NT2/D1 (cell line): ENCODE measurements around the gene WDR70.

Experiments
- DNase-seq: peaks from one replicate; pipeline ENCODE4 v3.0.0-alpha.2; 2011; ENCODE audit warnings: low read depth, low spot score
- H3K27me3 ChIP-seq: 2 replicates; pipeline ENCODE4 v1.6.0; 2011; ENCODE audit warnings: mild to moderate bottlenecking; ENCODE audit not compliant: insufficient read length, insufficient read depth
- H3K36me3 ChIP-seq: 2 replicates; pipeline ENCODE4 v1.6.1; 2011; ENCODE audit warnings: mild to moderate bottlenecking, low read length, mixed read lengths; ENCODE audit not compliant: insufficient read depth, insufficient read length
- H3K4me1 ChIP-seq: 2 replicates; pipeline ENCODE4 v1.5.1; 2011; ENCODE audit not compliant: insufficient read depth, insufficient read length
- H3K4me3 ChIP-seq: 2 replicates; pipeline ENCODE4 v1.5.1; 2011; ENCODE audit warnings: low read depth; ENCODE audit not compliant: insufficient read length
- H3K9ac ChIP-seq: 2 replicates; pipeline ENCODE4 v1.6.0; 2011; ENCODE audit warnings: low read depth; ENCODE audit not compliant: insufficient read length
- H3K9me3 ChIP-seq: 2 replicates; pipeline ENCODE4 v1.5.1; 2011; ENCODE audit warnings: mild to moderate bottlenecking, low read length; ENCODE audit not compliant: insufficient read depth
- SUZ12 ChIP-seq: IDR thresholded peaks from 2 replicates; pipeline ENCODE4 v1.6.1; 2011; ENCODE audit not compliant: insufficient read length, insufficient read depth; ENCODE audit errors: extremely low read depth
- YY1 ChIP-seq: IDR thresholded peaks from 2 replicates; pipeline ENCODE4 v1.6.1; 2011; ENCODE audit not compliant: insufficient read length, insufficient read depth
- ZNF274 ChIP-seq: IDR thresholded peaks from 2 replicates; pipeline ENCODE4 v1.6.1; 2011; ENCODE audit warnings: mild to moderate bottlenecking, low read depth, low read length

Gene WDR70

DNA sequence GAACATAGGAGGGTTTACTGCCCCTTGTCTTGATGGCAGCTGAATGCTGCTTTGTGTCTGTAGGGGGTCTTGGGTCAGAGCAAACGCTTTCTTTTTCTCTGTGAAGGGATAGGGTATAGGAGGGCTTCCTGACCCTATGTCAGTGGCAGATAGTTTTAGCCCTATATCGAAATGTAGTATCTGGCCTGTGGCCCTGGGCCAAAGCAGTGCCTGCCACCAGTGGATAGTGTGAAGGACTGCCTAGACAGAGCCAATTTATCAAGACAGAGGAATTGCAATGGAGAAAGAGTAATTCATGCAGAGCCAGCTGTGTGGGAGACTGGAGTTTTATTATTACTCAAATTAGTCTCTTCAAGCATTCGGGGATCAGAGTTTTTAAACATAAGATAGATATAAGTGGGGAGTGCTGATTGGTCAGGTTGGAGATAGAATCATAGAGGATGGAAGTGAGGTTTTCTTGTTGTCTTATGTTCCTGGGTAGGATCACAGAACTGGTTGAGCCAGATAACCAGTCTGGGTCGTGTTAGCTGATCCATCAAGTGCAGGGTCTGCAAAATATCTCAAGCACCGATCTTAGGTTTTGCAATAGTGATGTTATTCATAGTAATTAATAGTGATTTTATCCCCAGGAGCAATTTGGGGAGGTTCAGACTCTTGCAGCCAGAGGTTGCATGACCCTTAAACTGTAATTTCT, 282.3 kb downstream of the WDR70 start:
- no peaks in the 10 kb centered on the region for H3K36me3 ChIP-seq
- no peak overlapping the region for H3K4me3 ChIP-seq
- DNase-seq = no peak
- TF ChIP-seq SUZ12 = no peak
- TF ChIP-seq YY1 = no peak
- TF ChIP-seq ZNF274 = no peak
- H3K4me1 ChIP-seq = no peaks in the 10 kb centered on the region
- no peaks in the 10 kb centered on the region for H3K9me3 ChIP-seq
- H3K27me3 ChIP-seq = no peaks in the 10 kb centered on the region
- no peak overlapping the region for H3K9ac ChIP-seq

DNA sequence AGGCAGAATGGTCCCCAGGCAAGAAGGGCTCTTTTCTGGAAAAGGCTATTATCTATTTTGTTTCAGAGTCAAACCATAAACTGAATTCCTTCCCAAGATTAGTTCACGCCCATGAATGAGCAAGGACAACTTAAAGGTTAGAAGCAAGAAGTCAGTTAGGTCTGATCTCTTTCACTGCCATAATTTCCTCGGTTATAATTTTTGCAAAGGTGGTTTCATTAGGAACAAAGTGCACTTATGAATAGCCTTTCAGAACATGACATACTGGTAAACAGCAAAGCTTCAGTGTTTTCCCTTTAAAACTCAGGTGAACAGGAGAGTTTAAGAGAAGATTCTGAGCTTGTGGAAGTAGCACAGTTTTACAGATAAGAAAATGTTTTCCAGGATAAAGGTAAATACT, 282.8 kb downstream of the WDR70 start:
- DNase-seq = no peak
- Histone ChIP-seq H3K9ac (no peak overlapping the region), H3K4me3 (no peak overlapping the region), H3K36me3 (no peaks in the 10 kb centered on the region), H3K9me3 (no peaks in the 10 kb centered on the region), H3K4me1 (no peaks in the 10 kb centered on the region), H3K27me3 (no peaks in the 10 kb centered on the region)
- no peak for TF ChIP-seq SUZ12
- TF ChIP-seq ZNF274 = no peak
- no peak for TF ChIP-seq YY1

DNA sequence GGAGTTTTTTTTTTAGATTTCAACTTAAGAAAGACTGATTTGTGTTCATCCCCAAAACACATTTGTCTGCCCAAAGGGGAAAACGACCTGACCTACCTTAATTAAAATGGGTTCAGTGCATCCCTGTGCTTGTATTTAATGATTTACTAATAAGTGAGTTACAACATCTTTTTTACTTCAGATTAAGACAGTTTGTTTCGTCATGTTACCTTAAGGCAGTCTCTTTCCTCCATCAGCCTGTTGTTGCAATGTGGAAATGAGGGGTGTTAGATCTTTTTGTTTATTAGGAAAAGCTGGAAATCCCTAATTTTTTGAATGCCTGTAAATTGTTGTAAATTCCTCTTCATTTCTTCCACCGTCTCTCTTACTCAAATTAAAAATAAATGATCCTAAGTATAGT, 283.2 kb downstream of the WDR70 start:
- no peak for TF ChIP-seq YY1
- TF ChIP-seq SUZ12 = no peak
- TF ChIP-seq ZNF274 = no peak
- DNase-seq = no peak
- Histone ChIP-seq H3K9me3 (no peaks in the 10 kb centered on the region), H3K9ac (no peak overlapping the region), H3K27me3 (no peaks in the 10 kb centered on the region), H3K36me3 (no peaks in the 10 kb centered on the region), H3K4me1 (no peaks in the 10 kb centered on the region), H3K4me3 (no peak overlapping the region)

DNA sequence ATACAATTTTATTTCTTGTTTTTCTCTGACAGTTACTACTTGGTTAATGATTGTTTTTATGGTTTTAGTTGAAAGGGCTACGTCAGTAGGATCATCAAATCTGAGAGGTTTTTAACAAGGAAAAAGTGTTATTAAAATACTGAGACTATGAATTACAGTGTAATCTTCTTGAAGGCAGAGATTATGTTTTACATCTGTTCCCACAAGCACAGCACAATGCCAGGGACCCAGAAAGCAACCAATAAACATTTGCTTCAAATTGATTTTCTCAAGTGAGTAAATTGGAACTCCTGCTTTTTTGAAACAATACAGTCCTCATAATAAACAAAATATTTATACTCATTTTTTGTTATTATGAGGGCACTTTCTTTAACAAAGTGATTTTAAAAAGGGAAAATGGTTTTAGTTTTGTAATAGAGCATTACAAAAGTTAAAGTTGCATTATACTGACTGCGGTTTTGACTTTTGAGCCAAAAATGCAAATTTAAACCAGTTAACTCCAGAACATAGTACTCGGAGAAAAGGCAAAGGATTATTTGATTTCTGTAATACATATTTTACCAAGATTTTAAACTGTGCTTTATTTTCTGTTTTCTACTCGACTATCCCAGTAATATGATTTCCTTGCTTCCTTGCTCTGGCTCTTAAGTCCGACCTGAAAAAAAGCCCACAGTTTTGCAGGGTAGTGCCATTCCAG, 283.8 kb downstream of the WDR70 start:
- DNase-seq = no peak
- H3K27me3 ChIP-seq = no peaks in the 10 kb centered on the region
- no peak overlapping the region for H3K4me3 ChIP-seq
- TF ChIP-seq SUZ12 (no peak), ZNF274 (no peak), YY1 (no peak)
- no peaks in the 10 kb centered on the region for H3K36me3 ChIP-seq
- H3K9ac ChIP-seq = no peak overlapping the region
- no peaks in the 10 kb centered on the region for H3K9me3 ChIP-seq
- H3K4me1 ChIP-seq = no peaks in the 10 kb centered on the region

DNA sequence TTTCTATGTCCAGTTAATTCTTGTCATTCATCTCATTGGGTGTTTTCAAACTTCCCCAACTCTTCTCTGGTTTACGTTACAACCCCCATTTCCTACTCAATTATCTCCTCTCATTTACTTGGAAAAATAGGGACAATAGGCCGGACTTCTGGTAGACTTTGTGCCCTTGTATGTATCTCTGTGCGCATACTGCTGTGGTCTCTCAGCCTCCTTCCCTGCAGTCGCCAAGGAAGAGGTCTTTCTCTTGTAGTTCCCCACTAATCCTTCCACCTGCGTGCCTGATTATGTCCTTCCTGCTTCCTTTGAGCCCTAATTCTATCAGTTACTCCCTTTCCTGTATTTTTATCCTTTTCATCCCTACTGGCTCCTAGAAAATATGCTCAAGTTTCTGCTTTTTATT, 284.4 kb downstream of the WDR70 start:
- Histone ChIP-seq H3K4me1 (no peaks in the 10 kb centered on the region), H3K27me3 (no peaks in the 10 kb centered on the region), H3K4me3 (no peak overlapping the region), H3K36me3 (no peaks in the 10 kb centered on the region), H3K9ac (no peak overlapping the region), H3K9me3 (no peaks in the 10 kb centered on the region)
- TF ChIP-seq YY1 (no peak), SUZ12 (no peak), ZNF274 (no peak)
- no peak for DNase-seq

DNA sequence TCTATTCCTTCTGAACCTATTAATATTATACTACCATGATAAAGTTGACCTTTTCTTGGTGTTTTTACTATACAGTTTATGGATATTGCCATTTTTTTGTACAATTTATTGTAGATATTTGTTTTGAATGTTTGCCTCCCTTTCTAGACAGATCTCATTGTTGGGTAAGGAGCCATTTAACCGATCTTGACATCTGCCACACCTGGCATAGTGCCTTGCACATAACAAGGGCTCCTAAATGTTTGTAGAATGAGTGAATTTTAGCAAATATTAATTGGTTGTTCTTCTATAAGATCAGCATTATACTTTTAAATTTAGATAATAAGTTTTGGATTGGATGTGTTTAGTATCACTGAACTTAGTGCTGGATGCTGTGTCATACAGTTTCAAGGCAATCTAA, 285.4 kb downstream of the WDR70 start:
- Histone ChIP-seq H3K4me3 (no peak overlapping the region), H3K9me3 (no peaks in the 10 kb centered on the region), H3K4me1 (no peaks in the 10 kb centered on the region), H3K9ac (no peak overlapping the region), H3K27me3 (no peaks in the 10 kb centered on the region), H3K36me3 (no peaks in the 10 kb centered on the region)
- no peak for DNase-seq
- TF ChIP-seq SUZ12 (no peak), YY1 (no peak), ZNF274 (no peak)

DNA sequence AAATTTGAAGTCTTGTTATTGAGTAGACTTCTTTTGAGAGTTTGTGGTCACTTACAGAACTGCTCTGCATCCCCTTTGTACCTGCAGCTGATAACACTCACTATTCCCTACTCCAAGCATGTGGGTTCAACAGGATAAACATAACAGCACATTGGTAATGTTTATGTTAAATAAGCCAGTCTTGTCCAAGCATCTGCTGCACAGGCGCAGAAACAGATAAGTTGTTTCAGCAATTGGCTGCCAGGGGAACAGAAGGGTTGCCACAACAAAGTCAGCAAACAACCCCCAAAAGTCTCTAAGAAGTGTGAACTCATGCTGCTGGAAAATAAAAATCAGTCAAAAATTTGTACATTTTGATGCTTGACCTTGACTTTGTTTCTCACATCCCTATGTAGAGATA, 286.2 kb downstream of the WDR70 start:
- no peaks in the 10 kb centered on the region for H3K4me1 ChIP-seq
- no peak for DNase-seq
- no peak overlapping the region for H3K4me3 ChIP-seq
- H3K9ac ChIP-seq = no peak overlapping the region
- TF ChIP-seq YY1 = no peak
- TF ChIP-seq SUZ12 = no peak
- no peaks in the 10 kb centered on the region for H3K36me3 ChIP-seq
- H3K27me3 ChIP-seq = no peaks in the 10 kb centered on the region
- H3K9me3 ChIP-seq = no peaks in the 10 kb centered on the region
